NK-92 (cell line): Measurements from ENCODE around the gene DGUOK.
"Not testable (repeated sequence)": the region's sequence is repeated elsewhere in the genome, so short reads cannot be mapped to it uniquely, and the experiment has no call there.

Experiments
- DNase-seq: peaks from one replicate; lab custom pipeline; 2025; ENCODE audit not compliant: unreplicated experiment; lab: John Stamatoyannopoulos, UW

The DGUOK gene

GRCh38 chr2:73920577-73921545, 5.8 kb upstream of the DGUOK start:
- DNase-seq: no peak

- DNase-seq: no peak
Measured at GRCh38 chr2:73921581-73921980, 5.1 kb upstream of the DGUOK start.

- no peak for DNase-seq
Measured at GRCh38 chr2:73922681-73923080, 4.0 kb upstream of the DGUOK start.

- DNase-seq: no peak
Measured at GRCh38 chr2:73925033-73925704, 1.5 kb upstream of the DGUOK start.

- DNase-seq: no peak
Measured at GRCh38 chr2:73925853-73926492, 707 bp upstream of the DGUOK start.

GRCh38 chr2:73927344-73927743, 664 bp downstream of the DGUOK start:
- no peak for DNase-seq

- DNase-seq: no peak
Measured at GRCh38 chr2:73928963-73929347, 2.3 kb downstream of the DGUOK start.

GRCh38 chr2:73930386-73930785, 3.7 kb downstream of the DGUOK start:
- DNase-seq: no peak

- no peak for DNase-seq
Measured at GRCh38 chr2:73931531-73932500, 5.1 kb downstream of the DGUOK start.

GRCh38 chr2:73933194-73933593, 6.5 kb downstream of the DGUOK start:
- DNase-seq: no peak

GRCh38 chr2:73935641-73936040, 9.0 kb downstream of the DGUOK start:
- DNase-seq: no peak

GRCh38 chr2:73937103-73937885, 10.6 kb downstream of the DGUOK start:
- DNase-seq: no peak

GRCh38 chr2:73937899-73938298, 11.2 kb downstream of the DGUOK start:
- no peak for DNase-seq

GRCh38 chr2:73938718-73939352, 12.2 kb downstream of the DGUOK start:
- no peak for DNase-seq

GRCh38 chr2:73939419-73939818, 12.7 kb downstream of the DGUOK start:
- DNase-seq: no peak

- not testable (repeated sequence) for DNase-seq
Measured at GRCh38 chr2:73940066-73940465, 13.4 kb downstream of the DGUOK start.

GRCh38 chr2:73942664-73943063, 16.0 kb downstream of the DGUOK start:
- no peak for DNase-seq

GRCh38 chr2:73944714-73945113, 18.0 kb downstream of the DGUOK start:
- no peak for DNase-seq

- no peak for DNase-seq
Measured at GRCh38 chr2:73946215-73946614, 19.5 kb downstream of the DGUOK start.
